ENCODE measurements around the gene HAUS1.

HAUS1 gene

DNA sequence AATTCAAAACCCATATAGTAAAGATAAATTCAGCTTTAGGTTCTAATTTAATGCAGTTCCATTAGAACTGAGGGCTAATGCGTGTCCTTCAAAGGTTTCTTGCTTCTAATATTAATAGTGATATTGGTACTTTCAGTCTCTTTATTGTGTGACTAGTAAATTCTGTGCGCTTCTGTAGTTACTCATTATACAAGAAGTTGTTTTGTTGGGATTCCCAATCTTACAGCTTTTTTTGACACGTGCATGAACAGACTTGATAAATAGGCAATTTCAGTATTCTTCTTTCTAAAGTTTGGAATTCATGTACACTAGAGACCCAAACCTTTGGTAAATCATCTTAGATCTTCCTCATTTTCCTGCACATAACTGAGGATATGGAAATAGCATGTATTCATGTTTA is 71.8 kb downstream of the HAUS1 start:
- no peak for DNase-seq (ENCODE audit: low spot score)
- CTCF ChIA-PET, result no interaction called here
- POLR2A ChIA-PET (ENCODE audit: low non-redundant PET), result no interaction called here
- no peak overlapping the region for H3K27ac ChIP-seq
- no peak for TF ChIP-seq CTCF (conservative IDR thresholded peaks at IDR 0.05; ENCODE audit: low read depth)

Data from RWPE1 (cell line).